ENCODE data around the gene FAM124A. TPM values are rescaled to one million over a fixed set of nuclear protein-coding genes. Genes with fewer than 3 reads are reported as not detected.

FAM124A gene
- total and polyA plus RNA-seq, 2 experiments from 2014 or later, result 37.7 to 109 TPM

DNA sequence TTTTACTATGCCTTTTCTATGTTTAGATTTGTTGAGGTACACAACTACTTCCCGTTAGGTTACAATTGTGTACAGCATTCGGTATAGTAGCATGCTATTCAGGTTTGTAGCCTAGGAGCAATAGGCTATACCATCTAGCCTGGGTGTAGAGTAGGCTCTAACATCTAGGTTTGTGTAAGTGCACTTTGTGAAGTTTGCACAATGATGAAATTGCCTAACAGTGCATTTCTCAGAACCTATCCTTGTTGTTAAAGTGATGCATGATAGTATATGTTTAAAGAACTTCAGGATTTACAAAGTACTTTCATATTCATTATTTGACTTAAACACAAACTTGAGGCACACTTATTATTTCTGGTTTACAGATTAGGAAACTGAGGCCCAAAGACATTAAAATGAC is 105.8 kb downstream of the FAM124A start (continued):
- TF ChIP-seq, protein P1, sequence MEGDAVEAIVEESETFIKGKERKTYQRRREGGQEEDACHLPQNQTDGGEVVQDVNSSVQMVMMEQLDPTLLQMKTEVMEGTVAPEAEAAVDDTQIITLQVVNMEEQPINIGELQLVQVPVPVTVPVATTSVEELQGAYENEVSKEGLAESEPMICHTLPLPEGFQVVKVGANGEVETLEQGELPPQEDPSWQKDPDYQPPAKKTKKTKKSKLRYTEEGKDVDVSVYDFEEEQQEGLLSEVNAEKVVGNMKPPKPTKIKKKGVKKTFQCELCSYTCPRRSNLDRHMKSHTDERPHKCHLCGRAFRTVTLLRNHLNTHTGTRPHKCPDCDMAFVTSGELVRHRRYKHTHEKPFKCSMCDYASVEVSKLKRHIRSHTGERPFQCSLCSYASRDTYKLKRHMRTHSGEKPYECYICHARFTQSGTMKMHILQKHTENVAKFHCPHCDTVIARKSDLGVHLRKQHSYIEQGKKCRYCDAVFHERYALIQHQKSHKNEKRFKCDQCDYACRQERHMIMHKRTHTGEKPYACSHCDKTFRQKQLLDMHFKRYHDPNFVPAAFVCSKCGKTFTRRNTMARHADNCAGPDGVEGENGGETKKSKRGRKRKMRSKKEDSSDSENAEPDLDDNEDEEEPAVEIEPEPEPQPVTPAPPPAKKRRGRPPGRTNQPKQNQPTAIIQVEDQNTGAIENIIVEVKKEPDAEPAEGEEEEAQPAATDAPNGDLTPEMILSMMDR (conservative IDR thresholded peaks at IDR 0.05; ENCODE audit: low read depth in 2 of 2), result no peak
- TF ChIP-seq STAT1 (IDR thresholded peaks at IDR 0.05; ENCODE audit: unreplicated experiment) (no peak), EZH2 (IDR thresholded peaks at IDR 0.05; ENCODE audit: low read depth, unreplicated experiment) (no peak), EZH2phosphoT487 (IDR thresholded peaks at IDR 0.05; ENCODE audit: unreplicated experiment) (no peak)

DNA sequence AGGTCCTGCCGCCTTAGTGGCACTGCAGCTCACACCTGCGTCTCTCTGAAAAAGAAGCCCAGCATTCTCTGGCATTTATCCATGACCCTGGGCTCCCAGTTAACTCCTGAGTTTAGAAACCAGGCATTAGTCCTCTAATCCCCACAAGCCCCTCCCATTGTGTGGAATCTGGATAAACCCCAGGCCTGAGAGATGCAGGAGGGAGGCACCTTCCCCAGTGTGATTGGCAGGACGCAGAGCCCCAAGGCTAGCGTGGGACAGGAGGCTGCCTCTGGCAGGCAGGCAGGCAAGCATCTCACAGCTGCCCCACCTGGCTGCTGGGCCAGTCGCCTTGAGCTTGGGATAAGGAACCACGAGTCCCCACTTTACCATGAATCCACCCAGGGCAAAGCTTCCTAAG is 106.3 kb downstream of the FAM124A start:
- no peak overlapping the region for H3K4me2 ChIP-seq
- TF ChIP-seq, protein P2, sequence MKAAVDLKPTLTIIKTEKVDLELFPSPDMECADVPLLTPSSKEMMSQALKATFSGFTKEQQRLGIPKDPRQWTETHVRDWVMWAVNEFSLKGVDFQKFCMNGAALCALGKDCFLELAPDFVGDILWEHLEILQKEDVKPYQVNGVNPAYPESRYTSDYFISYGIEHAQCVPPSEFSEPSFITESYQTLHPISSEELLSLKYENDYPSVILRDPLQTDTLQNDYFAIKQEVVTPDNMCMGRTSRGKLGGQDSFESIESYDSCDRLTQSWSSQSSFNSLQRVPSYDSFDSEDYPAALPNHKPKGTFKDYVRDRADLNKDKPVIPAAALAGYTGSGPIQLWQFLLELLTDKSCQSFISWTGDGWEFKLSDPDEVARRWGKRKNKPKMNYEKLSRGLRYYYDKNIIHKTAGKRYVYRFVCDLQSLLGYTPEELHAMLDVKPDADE (IDR thresholded peaks at IDR 0.05), result no peak
- TF ChIP-seq NANOG (IDR thresholded peaks at IDR 0.05; ENCODE audit: borderline replicate concordance) (no peak), ZNF114 (CRISPR knock-in tag; IDR thresholded peaks at IDR 0.05) (no peak), STAT1 (IDR thresholded peaks at IDR 0.05; ENCODE audit: unreplicated experiment) (no peak), EZH2phosphoT487 (IDR thresholded peaks at IDR 0.05; ENCODE audit: unreplicated experiment) (no peak), ZNF331 (CRISPR knock-in tag; IDR thresholded peaks at IDR 0.05; ENCODE audit: low read depth) (no peak)
- TF ChIP-seq, protein P3, sequence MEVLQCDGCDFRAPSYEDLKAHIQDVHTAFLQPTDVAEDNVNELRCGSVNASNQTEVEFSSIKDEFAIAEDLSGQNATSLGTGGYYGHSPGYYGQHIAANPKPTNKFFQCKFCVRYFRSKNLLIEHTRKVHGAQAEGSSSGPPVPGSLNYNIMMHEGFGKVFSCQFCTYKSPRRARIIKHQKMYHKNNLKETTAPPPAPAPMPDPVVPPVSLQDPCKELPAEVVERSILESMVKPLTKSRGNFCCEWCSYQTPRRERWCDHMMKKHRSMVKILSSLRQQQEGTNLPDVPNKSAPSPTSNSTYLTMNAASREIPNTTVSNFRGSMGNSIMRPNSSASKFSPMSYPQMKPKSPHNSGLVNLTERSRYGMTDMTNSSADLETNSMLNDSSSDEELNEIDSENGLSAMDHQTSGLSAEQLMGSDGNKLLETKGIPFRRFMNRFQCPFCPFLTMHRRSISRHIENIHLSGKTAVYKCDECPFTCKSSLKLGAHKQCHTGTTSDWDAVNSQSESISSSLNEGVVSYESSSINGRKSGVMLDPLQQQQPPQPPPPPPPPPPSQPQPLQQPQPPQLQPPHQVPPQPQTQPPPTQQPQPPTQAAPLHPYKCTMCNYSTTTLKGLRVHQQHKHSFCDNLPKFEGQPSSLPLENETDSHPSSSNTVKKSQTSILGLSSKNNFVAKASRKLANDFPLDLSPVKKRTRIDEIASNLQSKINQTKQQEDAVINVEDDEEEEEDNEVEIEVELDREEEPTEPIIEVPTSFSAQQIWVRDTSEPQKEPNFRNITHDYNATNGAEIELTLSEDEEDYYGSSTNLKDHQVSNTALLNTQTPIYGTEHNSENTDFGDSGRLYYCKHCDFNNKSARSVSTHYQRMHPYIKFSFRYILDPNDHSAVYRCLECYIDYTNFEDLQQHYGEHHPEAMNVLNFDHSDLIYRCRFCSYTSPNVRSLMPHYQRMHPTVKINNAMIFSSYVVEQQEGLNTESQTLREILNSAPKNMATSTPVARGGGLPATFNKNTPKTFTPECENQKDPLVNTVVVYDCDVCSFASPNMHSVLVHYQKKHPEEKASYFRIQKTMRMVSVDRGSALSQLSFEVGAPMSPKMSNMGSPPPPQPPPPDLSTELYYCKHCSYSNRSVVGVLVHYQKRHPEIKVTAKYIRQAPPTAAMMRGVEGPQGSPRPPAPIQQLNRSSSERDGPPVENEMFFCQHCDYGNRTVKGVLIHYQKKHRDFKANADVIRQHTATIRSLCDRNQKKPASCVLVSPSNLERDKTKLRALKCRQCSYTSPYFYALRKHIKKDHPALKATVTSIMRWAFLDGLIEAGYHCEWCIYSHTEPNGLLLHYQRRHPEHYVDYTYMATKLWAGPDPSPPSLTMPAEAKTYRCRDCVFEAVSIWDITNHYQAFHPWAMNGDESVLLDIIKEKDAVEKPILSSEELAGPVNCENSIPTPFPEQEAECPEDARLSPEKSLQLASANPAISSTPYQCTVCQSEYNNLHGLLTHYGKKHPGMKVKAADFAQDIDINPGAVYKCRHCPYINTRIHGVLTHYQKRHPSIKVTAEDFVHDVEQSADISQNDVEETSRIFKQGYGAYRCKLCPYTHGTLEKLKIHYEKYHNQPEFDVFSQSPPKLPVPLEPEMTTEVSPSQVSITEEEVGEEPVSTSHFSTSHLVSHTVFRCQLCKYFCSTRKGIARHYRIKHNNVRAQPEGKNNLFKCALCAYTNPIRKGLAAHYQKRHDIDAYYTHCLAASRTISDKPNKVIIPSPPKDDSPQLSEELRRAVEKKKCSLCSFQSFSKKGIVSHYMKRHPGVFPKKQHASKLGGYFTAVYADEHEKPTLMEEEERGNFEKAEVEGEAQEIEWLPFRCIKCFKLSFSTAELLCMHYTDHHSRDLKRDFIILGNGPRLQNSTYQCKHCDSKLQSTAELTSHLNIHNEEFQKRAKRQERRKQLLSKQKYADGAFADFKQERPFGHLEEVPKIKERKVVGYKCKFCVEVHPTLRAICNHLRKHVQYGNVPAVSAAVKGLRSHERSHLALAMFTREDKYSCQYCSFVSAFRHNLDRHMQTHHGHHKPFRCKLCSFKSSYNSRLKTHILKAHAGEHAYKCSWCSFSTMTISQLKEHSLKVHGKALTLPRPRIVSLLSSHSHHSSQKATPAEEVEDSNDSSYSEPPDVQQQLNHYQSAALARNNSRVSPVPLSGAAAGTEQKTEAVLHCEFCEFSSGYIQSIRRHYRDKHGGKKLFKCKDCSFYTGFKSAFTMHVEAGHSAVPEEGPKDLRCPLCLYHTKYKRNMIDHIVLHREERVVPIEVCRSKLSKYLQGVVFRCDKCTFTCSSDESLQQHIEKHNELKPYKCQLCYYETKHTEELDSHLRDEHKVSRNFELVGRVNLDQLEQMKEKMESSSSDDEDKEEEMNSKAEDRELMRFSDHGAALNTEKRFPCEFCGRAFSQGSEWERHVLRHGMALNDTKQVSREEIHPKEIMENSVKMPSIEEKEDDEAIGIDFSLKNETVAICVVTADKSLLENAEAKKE (CRISPR knock-in tag; IDR thresholded peaks at IDR 0.05), result no peak
- TF ChIP-seq, protein P1 (conservative IDR thresholded peaks at IDR 0.05; ENCODE audit: low read depth in 2 of 2), result peak; percentile 18 to 23; a peak in 1 of 4 replicates
- H3K4me1 ChIP-seq (ENCODE audit: insufficient read depth), result peaks cover 25% of the 10 kb centered on the region
- no peaks in the 10 kb centered on the region; the same call in 2 of the 3 replicates for H3K9me3 Mint-ChIP-seq
- H3K27ac ChIP-seq (ENCODE audit: low read depth), result no peak overlapping the region
- no peaks in the 10 kb centered on the region for H3K27me3 ChIP-seq (ENCODE audit: insufficient read depth)
- no peaks in the 10 kb centered on the region for H3K36me3 ChIP-seq (ENCODE audit: insufficient read depth)
- H3K27me3 Mint-ChIP-seq (ENCODE audit: insufficient read depth, low read depth, poor library complexity), result peaks cover 6% of the 10 kb centered on the region
- no peak overlapping the region for H3K4me3 Mint-ChIP-seq
- no peak overlapping the region for H2AFZ ChIP-seq
- no peak overlapping the region for H3K4me3 ChIP-seq
- H3F3A ChIP-seq (replicated peaks; ENCODE audit: low read depth), result no peaks in the 10 kb centered on the region
- H3K4me1 Mint-ChIP-seq, result peaks cover 34% of the 10 kb centered on the region
- ATAC-seq (peak; percentile 97), DNase-seq (ENCODE audit: low spot score) (peak; percentile 97)
- H3K9me2 ChIP-seq (ENCODE audit: insufficient read depth), result peaks cover 8% of the 10 kb centered on the region; the same call in 1 of the 2 replicates
- no peak overlapping the region for H3K27ac Mint-ChIP-seq
- no peaks in the 10 kb centered on the region for H3K79me2 ChIP-seq (replicated peaks; ENCODE audit: insufficient read depth)
- H3K36me3 Mint-ChIP-seq (ENCODE audit: low read depth), result no peaks in the 10 kb centered on the region; the same call in 2 of the 3 replicates
- H4K20me1 ChIP-seq (replicated peaks; ENCODE audit: insufficient read depth), result no peaks in the 10 kb centered on the region
